ENCODE data around the gene FREM2.

DNA sequence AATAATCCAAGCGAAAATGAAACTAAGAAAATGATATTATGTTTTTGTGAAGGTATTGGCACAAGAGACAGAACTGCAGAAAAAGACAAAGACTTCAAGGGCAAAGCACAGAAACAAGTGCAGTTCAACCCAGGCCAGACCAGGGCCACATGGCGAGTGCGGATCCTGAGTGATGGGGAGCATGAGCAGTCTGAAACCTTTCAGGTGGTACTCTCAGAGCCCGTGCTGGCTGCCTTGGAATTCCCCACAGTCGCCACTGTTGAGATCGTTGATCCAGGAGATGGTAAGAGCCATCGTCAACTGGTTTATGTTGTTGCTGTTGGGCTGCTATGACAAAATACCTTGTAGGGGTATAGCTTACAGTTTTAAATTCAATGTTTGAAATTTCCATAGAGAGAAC is 82.6 kb downstream of the FREM2 start:
- TF ChIP-seq, protein P1, sequence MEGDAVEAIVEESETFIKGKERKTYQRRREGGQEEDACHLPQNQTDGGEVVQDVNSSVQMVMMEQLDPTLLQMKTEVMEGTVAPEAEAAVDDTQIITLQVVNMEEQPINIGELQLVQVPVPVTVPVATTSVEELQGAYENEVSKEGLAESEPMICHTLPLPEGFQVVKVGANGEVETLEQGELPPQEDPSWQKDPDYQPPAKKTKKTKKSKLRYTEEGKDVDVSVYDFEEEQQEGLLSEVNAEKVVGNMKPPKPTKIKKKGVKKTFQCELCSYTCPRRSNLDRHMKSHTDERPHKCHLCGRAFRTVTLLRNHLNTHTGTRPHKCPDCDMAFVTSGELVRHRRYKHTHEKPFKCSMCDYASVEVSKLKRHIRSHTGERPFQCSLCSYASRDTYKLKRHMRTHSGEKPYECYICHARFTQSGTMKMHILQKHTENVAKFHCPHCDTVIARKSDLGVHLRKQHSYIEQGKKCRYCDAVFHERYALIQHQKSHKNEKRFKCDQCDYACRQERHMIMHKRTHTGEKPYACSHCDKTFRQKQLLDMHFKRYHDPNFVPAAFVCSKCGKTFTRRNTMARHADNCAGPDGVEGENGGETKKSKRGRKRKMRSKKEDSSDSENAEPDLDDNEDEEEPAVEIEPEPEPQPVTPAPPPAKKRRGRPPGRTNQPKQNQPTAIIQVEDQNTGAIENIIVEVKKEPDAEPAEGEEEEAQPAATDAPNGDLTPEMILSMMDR (IDR thresholded peaks at IDR 0.05): no peak
- TF ChIP-seq POLR2A (IDR thresholded peaks at IDR 0.05): no peak

Measured in body of pancreas (tissue), 4 donors.